ENCODE results near the gene MRPL12. TPM values are rescaled to one million over a fixed set of nuclear protein-coding genes. Genes with fewer than 3 reads are reported as not detected.
A peak's percentile ranks its signal among the peaks of the same experiment; 100 is the strongest.

Gene MRPL12
- total and polyA plus RNA-seq, 2 of the 13 experiments (the other 11 are each of a cell fraction or from before 2014, with no cell fraction given): 39.1 to 94.1 TPM

- TF ChIP-seq MEF2D (CRISPR knock-in tag; IDR thresholded peaks at IDR 0.05): peak; percentile 87
- TF ChIP-seq ZNF614 (CRISPR knock-in tag; IDR thresholded peaks at IDR 0.05; ENCODE audit: borderline replicate concordance): peak; percentile 52; the same call in 1 of the 2 replicates
- peak; percentile 93 for TF ChIP-seq ZNF34 (CRISPR knock-in tag; IDR thresholded peaks at IDR 0.05; ENCODE audit: borderline replicate concordance)
- TF ChIP-seq ZNF646 (CRISPR knock-in tag; IDR thresholded peaks at IDR 0.05): no peak
- peak; percentile 72; the same call in 1 of the 2 replicates for TF ChIP-seq PBX3 (CRISPR knock-in tag; IDR thresholded peaks at IDR 0.05; ENCODE audit: borderline replicate concordance)
- no peak for TF ChIP-seq TRIM22 (IDR thresholded peaks at IDR 0.05)
- no peak; the same call in 1 of the 2 replicates for TF ChIP-seq ZC3H4 (CRISPR knock-in tag; IDR thresholded peaks at IDR 0.05; ENCODE audit: borderline replicate concordance)
- TF ChIP-seq AFF4 (CRISPR knock-in tag; IDR thresholded peaks at IDR 0.05): 0 out of 2 replicates have a peak, but pooled peaks have one; percentile 74
- TF ChIP-seq ZNF720 (CRISPR knock-in tag; IDR thresholded peaks at IDR 0.05): no peak
- TF ChIP-seq ZNF761 (CRISPR knock-in tag; conservative IDR thresholded peaks at IDR 0.05): no peak; the same call in 1 of the 2 replicates
- TF ChIP-seq ZNF598 (CRISPR knock-in tag; IDR thresholded peaks at IDR 0.05; ENCODE audit: borderline replicate concordance): 0 out of 2 replicates have a peak, but pooled peaks have one; percentile 23
- peak; percentile 99 for TF ChIP-seq SPEN (CRISPR knock-in tag; IDR thresholded peaks at IDR 0.05; ENCODE audit: low read depth)
- no peak for TF ChIP-seq ZNF121 (CRISPR knock-in tag; IDR thresholded peaks at IDR 0.05)
- TF ChIP-seq TARDBP (CRISPR knock-in tag; IDR thresholded peaks at IDR 0.05): peak; percentile 96
- peak; percentile 61; the same call in 1 of the 2 replicates for TF ChIP-seq NR2F2 (IDR thresholded peaks at IDR 0.05; ENCODE audit: borderline replicate concordance, low read depth)
Observed at GRCh38 chr17:81702934-81703746, at the start of gene MRPL12 (continued).

All from HepG2 (cell line).